ENCODE data around the gene SERTAD1.
A peak's percentile ranks its signal among the peaks of the same experiment; 100 is the strongest.

Gene SERTAD1

DNA sequence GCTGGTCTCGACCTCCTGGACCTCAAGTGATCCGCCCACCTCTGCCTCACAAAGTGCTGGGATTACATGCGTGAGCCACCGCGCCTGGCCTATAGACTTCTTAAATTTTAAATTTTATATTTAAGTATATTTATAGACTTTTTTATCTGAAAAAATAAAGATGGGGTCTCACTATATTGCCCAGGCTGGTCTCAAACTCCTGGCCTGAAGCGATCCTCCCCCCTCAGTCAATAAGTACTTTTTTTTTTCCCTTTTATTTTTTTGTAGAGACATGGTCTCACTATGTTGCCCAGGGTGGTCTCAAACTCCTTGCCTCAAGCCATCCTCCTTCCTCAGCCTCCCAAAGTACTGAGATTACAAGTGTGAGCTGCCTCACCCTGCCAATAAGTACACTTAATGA lies 1.9 kb downstream of the SERTAD1 start:
- H3K36me3 ChIP-seq (ENCODE audit: control insufficient read depth in 2 of 2, insufficient read depth in 2 of 2, low read length in 2 of 2) = peaks cover 8 to 12% of the 10 kb centered on the region in 2 donors
- H3K4me1 ChIP-seq (ENCODE audit: control insufficient read depth in 2 of 2, insufficient read depth in 2 of 2, low read length in 2 of 2) = peaks cover 15 to 22% of the 10 kb centered on the region in 2 donors
- no peaks in the 10 kb centered on the region for H3K27me3 ChIP-seq (ENCODE audit: control insufficient read depth in 2 of 2, insufficient read depth in 2 of 2, low read length in 2 of 2)
- H3K27ac ChIP-seq (ENCODE audit: low read depth in 2 of 2, low read length in 2 of 2) = no peak overlapping the region
- H3K9ac ChIP-seq (ENCODE audit: low read depth in 1 of 2, low read length in 2 of 2) = peak overlapping the region in 1 of 2 donors; percentile 31
- H3K9me3 ChIP-seq (ENCODE audit: control insufficient read depth in 2 of 2, low read length in 2 of 2) = no peaks in the 10 kb centered on the region
- H3K4me3 ChIP-seq (ENCODE audit: low read length in 2 of 2) = peak overlapping the region in 1 of 2 donors; percentile 95

DNA sequence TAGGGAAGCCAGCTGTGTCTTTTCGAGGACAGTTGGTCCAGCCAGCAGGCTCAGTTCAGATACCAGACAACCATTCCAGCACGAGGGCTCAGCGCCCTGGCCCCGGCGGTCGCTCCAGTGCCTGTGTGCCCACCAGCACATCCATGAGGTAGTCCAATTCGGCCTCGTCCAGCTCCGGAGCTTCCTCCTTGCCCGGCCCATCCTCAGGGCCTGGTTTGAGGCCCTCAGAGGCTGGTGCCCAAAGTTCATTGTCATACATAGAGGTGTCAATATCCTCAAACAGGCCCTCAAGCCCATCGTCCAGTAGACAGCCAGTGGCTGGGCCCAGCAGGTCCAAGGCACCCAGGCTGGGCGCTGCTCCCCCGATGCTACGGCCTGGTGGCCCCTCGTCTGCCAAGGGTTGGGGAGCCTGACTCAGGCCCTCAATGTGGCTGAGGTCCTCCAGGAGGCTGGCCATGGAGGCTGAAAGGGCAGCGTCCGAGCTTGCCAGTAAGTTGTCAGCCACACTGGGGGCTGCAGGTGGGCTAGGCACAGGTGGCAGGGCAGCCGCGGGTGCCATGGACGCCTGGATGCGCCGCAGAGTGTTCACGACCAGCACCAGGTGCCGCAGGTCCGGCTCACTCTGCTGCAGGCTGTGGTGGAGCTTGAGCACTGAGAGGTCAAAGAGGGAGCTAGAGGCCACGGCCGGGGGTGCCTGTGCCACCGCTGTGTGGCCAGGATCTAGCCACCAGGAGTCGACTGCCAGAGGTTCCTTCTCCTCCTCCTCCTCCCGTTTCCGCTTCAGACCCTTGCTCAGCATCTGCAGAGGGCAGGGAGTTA lies 2.8 kb downstream of the SERTAD1 start:
- H3K27me3 ChIP-seq (ENCODE audit: control insufficient read depth in 2 of 2, insufficient read depth in 2 of 2, low read length in 2 of 2) = no peaks in the 10 kb centered on the region
- no peaks in the 10 kb centered on the region for H3K9me3 ChIP-seq (ENCODE audit: control insufficient read depth in 2 of 2, low read length in 2 of 2)
- H3K4me1 ChIP-seq (ENCODE audit: control insufficient read depth in 2 of 2, insufficient read depth in 2 of 2, low read length in 2 of 2) = peaks cover 15 to 22% of the 10 kb centered on the region in 2 donors
- H3K4me3 ChIP-seq (ENCODE audit: low read length in 2 of 2) = no peak overlapping the region
- peak overlapping the region; percentile 17 to 89 for H3K9ac ChIP-seq (ENCODE audit: low read depth in 1 of 2, low read length in 2 of 2)
- H3K36me3 ChIP-seq (ENCODE audit: control insufficient read depth in 2 of 2, insufficient read depth in 2 of 2, low read length in 2 of 2) = peaks cover 8 to 12% of the 10 kb centered on the region in 2 donors
- H3K27ac ChIP-seq (ENCODE audit: low read depth in 2 of 2, low read length in 2 of 2) = peak overlapping the region; percentile 96 to 98

DNA sequence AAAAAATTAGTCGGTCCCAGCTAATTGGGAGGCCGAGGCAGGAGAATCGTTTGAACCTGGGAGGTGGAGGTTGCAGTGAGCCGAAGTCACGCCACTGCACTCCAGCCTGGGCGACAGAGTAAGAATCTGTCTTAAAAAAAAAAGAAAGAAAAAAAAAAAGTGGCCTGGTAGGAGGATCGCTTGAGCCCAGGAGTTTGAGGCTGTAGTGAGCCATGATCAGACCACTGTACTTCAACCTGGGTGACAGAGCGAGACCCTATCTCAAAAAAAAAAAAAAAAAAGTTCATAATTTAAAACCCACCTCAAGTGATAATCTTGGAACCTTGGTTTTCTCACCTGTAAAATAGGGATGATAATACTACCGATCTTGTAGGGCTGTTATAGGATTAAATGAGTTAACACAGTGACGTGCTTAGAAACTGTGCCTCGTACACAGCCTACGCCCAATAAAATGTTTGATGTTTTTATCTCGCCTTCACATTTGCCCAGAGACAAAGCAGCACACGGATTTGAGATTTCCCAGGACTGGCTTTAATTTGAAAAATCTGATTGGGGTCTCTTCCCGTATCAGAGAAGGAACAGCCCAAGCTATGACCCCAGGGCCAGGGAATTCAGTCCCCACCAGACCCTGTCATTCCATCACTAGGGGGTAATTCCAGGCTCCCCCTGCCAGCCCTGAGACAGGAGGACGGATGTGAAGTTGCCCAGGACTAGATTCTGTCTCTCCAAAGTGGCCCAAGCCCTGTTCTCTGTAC lies 3.6 kb downstream of the SERTAD1 start:
- Histone ChIP-seq H3K4me3 (ENCODE audit: low read length in 2 of 2) (peak overlapping the region in 1 of 2 donors; percentile 81), H3K27ac (ENCODE audit: low read depth in 2 of 2, low read length in 2 of 2) (peak overlapping the region; percentile 96 to 98), H3K9me3 (ENCODE audit: control insufficient read depth in 2 of 2, low read length in 2 of 2) (no peaks in the 10 kb centered on the region), H3K27me3 (ENCODE audit: control insufficient read depth in 2 of 2, insufficient read depth in 2 of 2, low read length in 2 of 2) (no peaks in the 10 kb centered on the region), H3K9ac (ENCODE audit: low read depth in 1 of 2, low read length in 2 of 2) (peak overlapping the region; percentile 89 to 96), H3K36me3 (ENCODE audit: control insufficient read depth in 2 of 2, insufficient read depth in 2 of 2, low read length in 2 of 2) (peaks cover 8 to 12% of the 10 kb centered on the region in 2 donors), H3K4me1 (ENCODE audit: control insufficient read depth in 2 of 2, insufficient read depth in 2 of 2, low read length in 2 of 2) (peaks cover 16 to 22% of the 10 kb centered on the region in 2 donors)

DNA sequence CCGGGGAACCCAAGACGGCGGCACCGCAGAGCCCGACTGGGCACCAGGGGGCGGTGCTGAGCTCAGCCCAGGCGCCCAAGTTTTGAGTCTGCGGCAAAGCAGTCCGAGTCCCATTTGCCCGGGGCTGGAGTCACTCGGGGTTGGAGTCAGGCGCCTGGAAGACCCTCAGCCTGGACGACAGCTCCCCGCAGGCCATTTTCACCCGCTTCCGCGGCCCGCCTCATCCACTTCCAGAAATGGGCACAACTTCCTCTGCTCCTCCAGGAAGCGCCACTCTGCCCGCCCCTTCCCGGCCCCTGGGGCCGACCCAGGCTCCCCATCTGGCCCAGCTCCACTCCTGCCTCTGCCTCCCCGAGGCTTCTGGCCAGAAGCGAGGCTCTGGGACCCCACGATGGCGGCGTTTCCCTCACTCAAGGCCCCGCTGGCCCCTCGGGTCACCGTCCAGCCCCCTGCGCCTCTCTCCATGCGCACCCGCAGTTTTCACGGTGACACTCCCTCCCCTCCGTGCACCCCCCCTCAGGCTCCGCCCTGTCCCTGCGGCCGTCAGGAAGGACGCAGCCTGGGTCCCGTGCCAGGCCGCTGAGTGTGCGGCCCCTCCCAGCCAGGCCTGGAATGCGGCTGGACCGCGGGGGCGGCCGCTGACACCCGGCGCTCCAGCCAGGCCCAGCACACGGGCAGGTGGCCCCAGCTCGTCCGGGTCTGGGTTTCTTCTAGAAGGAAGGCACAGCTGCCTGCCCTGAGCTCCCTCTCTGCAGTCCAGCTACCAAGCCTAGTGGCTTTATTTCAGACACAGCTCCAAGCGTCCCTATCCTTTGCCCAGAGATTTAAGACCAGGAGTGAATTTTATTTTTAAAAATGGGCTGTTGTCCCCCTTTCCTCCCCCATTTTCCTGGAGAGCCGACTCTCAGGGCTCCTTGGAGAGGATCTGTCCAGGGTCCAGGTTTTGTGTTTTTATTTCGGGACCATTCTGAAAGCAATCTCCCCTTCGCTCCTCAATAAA lies 4.7 kb downstream of the SERTAD1 start:
- Histone ChIP-seq H3K27ac (ENCODE audit: low read depth in 2 of 2, low read length in 2 of 2) (peak overlapping the region; percentile 96 to 98), H3K4me3 (ENCODE audit: low read length in 2 of 2) (peak overlapping the region; percentile 76 to 81), H3K4me1 (ENCODE audit: control insufficient read depth in 2 of 2, insufficient read depth in 2 of 2, low read length in 2 of 2) (peaks cover 17 to 18% of the 10 kb centered on the region in 2 donors), H3K36me3 (ENCODE audit: control insufficient read depth in 2 of 2, insufficient read depth in 2 of 2, low read length in 2 of 2) (peaks cover 8 to 12% of the 10 kb centered on the region in 2 donors), H3K9me3 (ENCODE audit: control insufficient read depth in 2 of 2, low read length in 2 of 2) (no peaks in the 10 kb centered on the region), H3K9ac (ENCODE audit: low read depth in 1 of 2, low read length in 2 of 2) (peak overlapping the region; percentile 89 to 96), H3K27me3 (ENCODE audit: control insufficient read depth in 2 of 2, insufficient read depth in 2 of 2, low read length in 2 of 2) (no peaks in the 10 kb centered on the region)

DNA sequence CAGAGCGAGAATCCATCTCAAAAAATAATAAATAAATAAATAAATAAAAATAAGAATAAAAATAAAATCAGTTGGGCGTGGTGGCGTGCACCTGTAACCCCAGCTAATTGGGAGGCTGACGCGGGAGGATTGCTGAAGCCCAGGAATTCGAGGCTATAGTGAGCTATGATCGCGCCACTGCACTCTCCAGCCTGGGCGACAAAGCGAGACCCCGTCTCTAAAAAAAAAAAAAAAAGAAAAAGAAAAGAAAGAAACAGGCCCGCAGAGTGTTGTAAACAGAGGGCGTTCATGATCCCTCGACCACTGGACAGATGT lies 5.4 kb downstream of the SERTAD1 start:
- H3K9me3 ChIP-seq (ENCODE audit: control insufficient read depth in 2 of 2, low read length in 2 of 2) = no peaks in the 10 kb centered on the region
- H3K27ac ChIP-seq (ENCODE audit: low read depth in 2 of 2, low read length in 2 of 2) = peak overlapping the region; percentile 96 to 98
- H3K36me3 ChIP-seq (ENCODE audit: control insufficient read depth in 2 of 2, insufficient read depth in 2 of 2, low read length in 2 of 2) = peaks cover 8 to 12% of the 10 kb centered on the region in 2 donors
- no peaks in the 10 kb centered on the region for H3K27me3 ChIP-seq (ENCODE audit: control insufficient read depth in 2 of 2, insufficient read depth in 2 of 2, low read length in 2 of 2)
- H3K4me3 ChIP-seq (ENCODE audit: low read length in 2 of 2) = peak overlapping the region; percentile 76 to 81
- peaks cover 16 to 18% of the 10 kb centered on the region in 2 donors for H3K4me1 ChIP-seq (ENCODE audit: control insufficient read depth in 2 of 2, insufficient read depth in 2 of 2, low read length in 2 of 2)
- H3K9ac ChIP-seq (ENCODE audit: low read depth in 1 of 2, low read length in 2 of 2) = peak overlapping the region; percentile 89 to 96

DNA sequence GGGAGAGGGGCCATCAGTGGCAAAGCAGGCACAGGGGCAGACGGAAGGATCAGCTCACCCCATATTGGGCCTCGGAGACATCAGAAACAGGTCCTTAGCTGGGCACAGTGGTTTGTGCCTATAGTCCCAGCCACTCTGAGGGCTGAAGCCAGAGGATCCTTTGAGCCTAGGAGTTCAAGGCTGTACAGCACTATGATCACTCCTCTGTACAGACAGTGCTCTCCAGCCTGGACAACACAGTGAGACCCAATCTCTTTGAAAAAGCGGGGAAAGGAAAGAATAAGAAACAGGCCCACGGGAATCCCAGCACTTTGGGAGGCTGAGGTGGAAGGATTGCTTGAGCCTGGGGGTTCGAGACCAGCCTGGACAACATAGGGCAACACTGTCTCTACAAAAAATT lies 6.0 kb downstream of the SERTAD1 start:
- H3K27ac ChIP-seq (ENCODE audit: low read depth in 2 of 2, low read length in 2 of 2) = no peak overlapping the region
- H3K27me3 ChIP-seq (ENCODE audit: control insufficient read depth in 2 of 2, insufficient read depth in 2 of 2, low read length in 2 of 2) = no peaks in the 10 kb centered on the region
- H3K9me3 ChIP-seq (ENCODE audit: control insufficient read depth in 2 of 2, low read length in 2 of 2) = no peaks in the 10 kb centered on the region
- peaks cover 15 to 18% of the 10 kb centered on the region in 2 donors for H3K4me1 ChIP-seq (ENCODE audit: control insufficient read depth in 2 of 2, insufficient read depth in 2 of 2, low read length in 2 of 2)
- H3K36me3 ChIP-seq (ENCODE audit: control insufficient read depth in 2 of 2, insufficient read depth in 2 of 2, low read length in 2 of 2) = peaks cover 8 to 12% of the 10 kb centered on the region in 2 donors
- H3K9ac ChIP-seq (ENCODE audit: low read depth in 1 of 2, low read length in 2 of 2) = no peak overlapping the region
- no peak overlapping the region for H3K4me3 ChIP-seq (ENCODE audit: low read length in 2 of 2)

DNA sequence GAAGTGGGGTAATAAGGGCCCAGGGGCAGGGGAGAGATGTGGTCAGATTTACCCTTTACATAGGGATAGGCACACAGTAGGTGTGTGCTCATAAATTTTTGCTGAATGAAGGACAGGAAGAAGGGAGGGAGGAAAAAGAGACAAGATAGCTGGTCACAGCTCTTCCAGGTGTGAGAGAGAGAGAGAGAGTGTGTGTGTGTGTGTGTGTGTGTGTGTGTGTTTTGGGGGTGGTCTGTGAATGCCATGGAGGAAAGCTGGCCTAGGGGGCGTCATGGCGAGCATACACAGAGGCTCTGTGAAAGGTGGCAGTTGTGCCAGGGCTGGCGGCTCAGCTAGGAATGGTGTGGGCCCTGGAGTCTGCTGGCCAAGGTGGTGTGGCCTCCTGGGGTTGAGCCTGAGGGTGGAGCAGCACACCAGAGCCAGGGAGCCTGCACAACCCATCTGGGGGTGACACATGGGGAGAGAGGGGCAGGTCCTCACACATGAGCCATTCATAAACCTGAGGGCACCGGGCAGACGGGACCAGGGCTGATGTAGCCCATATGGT lies 6.7 kb downstream of the SERTAD1 start:
- Histone ChIP-seq H3K4me3 (ENCODE audit: low read length in 2 of 2) (no peak overlapping the region), H3K9me3 (ENCODE audit: control insufficient read depth in 2 of 2, low read length in 2 of 2) (no peaks in the 10 kb centered on the region), H3K4me1 (ENCODE audit: control insufficient read depth in 2 of 2, insufficient read depth in 2 of 2, low read length in 2 of 2) (peaks cover 10 to 13% of the 10 kb centered on the region in 2 donors), H3K27me3 (ENCODE audit: control insufficient read depth in 2 of 2, insufficient read depth in 2 of 2, low read length in 2 of 2) (no peaks in the 10 kb centered on the region), H3K36me3 (ENCODE audit: control insufficient read depth in 2 of 2, insufficient read depth in 2 of 2, low read length in 2 of 2) (peaks cover 8 to 12% of the 10 kb centered on the region in 2 donors), H3K27ac (ENCODE audit: low read depth in 2 of 2, low read length in 2 of 2) (no peak overlapping the region), H3K9ac (ENCODE audit: low read depth in 1 of 2, low read length in 2 of 2) (no peak overlapping the region)

DNA sequence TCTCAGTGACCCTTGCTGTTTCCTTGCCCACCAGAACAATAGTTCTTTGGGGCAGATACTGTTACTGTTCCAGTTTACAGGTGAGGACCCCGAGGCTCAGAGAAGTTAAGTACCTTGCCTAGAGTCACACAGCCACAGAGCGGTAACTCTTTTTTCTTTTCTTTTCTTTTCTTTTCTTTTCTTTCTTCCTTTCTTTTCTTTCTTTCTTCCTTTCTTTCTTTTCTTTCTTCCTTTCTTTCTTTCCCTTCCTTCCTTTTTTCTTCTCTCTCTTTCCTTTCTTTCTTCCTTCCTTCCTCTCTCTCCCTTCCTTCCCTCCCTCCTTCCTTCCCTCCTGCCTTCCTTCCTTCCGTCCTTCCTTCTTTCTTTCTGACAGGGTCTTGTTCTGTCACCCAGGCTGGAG lies 7.8 kb downstream of the SERTAD1 start:
- Histone ChIP-seq H3K27me3 (ENCODE audit: control insufficient read depth in 2 of 2, insufficient read depth in 2 of 2, low read length in 2 of 2) (no peaks in the 10 kb centered on the region), H3K4me3 (ENCODE audit: low read length in 2 of 2) (no peak overlapping the region), H3K9ac (ENCODE audit: low read depth in 1 of 2, low read length in 2 of 2) (no peak overlapping the region), H3K27ac (ENCODE audit: low read depth in 2 of 2, low read length in 2 of 2) (peak overlapping the region in 1 of 2 donors; percentile 59), H3K9me3 (ENCODE audit: control insufficient read depth in 2 of 2, low read length in 2 of 2) (no peaks in the 10 kb centered on the region), H3K4me1 (ENCODE audit: control insufficient read depth in 2 of 2, insufficient read depth in 2 of 2, low read length in 2 of 2) (peaks cover 8 to 13% of the 10 kb centered on the region in 2 donors), H3K36me3 (ENCODE audit: control insufficient read depth in 2 of 2, insufficient read depth in 2 of 2, low read length in 2 of 2) (peaks cover 8 to 9% of the 10 kb centered on the region in 2 donors)

DNA sequence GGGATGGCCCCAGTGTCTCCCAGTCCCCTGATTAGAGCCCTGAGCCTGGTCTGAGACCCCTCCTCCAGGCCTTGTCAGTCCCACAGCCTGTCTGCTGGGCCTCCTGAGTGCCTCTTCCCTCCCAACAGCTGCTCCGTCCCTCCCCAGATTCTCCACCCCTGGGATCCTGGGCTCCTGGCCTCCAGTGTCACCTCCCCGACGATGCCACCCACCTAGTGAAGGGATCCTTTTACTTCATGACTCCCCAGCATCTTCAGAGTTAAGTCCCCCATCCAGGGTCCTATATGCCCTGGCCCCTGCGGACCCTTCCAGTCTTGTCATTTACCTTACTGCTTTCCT lies 8.2 kb downstream of the SERTAD1 start:
- Histone ChIP-seq H3K27me3 (ENCODE audit: control insufficient read depth in 2 of 2, insufficient read depth in 2 of 2, low read length in 2 of 2) (no peaks in the 10 kb centered on the region), H3K4me1 (ENCODE audit: control insufficient read depth in 2 of 2, insufficient read depth in 2 of 2, low read length in 2 of 2) (peaks cover 8 to 12% of the 10 kb centered on the region in 2 donors), H3K36me3 (ENCODE audit: control insufficient read depth in 2 of 2, insufficient read depth in 2 of 2, low read length in 2 of 2) (peaks cover 4 to 5% of the 10 kb centered on the region in 2 donors), H3K27ac (ENCODE audit: low read depth in 2 of 2, low read length in 2 of 2) (peak overlapping the region; percentile 59 to 82), H3K4me3 (ENCODE audit: low read length in 2 of 2) (no peak overlapping the region), H3K9me3 (ENCODE audit: control insufficient read depth in 2 of 2, low read length in 2 of 2) (no peaks in the 10 kb centered on the region), H3K9ac (ENCODE audit: low read depth in 1 of 2, low read length in 2 of 2) (peak overlapping the region in 1 of 2 donors; percentile 35)

Measured in mucosa of rectum (tissue), 2 donors.